Ishikawa (cell line): ENCODE data around the gene RUVBL1.

ENCODE experiments used
- CEBPB ChIP-seq: IDR thresholded peaks from 2 replicates; pipeline ENCODE4 v1.6.1; 2012
- CREB1 ChIP-seq: IDR thresholded peaks from 2 replicates; pipeline ENCODE4 v1.6.1; 2012; ENCODE audit warnings: low read depth
- EGR1 ChIP-seq: IDR thresholded peaks from 2 replicates; pipeline ENCODE4 v1.6.1; 2012
- EP300 ChIP-seq: IDR thresholded peaks from 2 replicates; pipeline ENCODE4 v1.6.1; 2012; ENCODE audit warnings: borderline replicate concordance
- FOXM1 ChIP-seq: IDR thresholded peaks from 2 replicates; pipeline ENCODE4 v1.6.1; 2012; ENCODE audit warnings: low read depth, borderline replicate concordance
- MAX ChIP-seq: IDR thresholded peaks from 2 replicates; pipeline ENCODE4 v1.6.1; 2012
- NFIC ChIP-seq: IDR thresholded peaks from 2 replicates; pipeline ENCODE4 v1.6.1; 2012
- RAD21 ChIP-seq: IDR thresholded peaks from 2 replicates; pipeline ENCODE4 v1.6.1; 2012; ENCODE audit warnings: low read depth
- REST ChIP-seq: IDR thresholded peaks from 2 replicates; pipeline ENCODE4 v1.6.1; 2012; ENCODE audit warnings: low read depth, mild to moderate bottlenecking
- TAF1 ChIP-seq: IDR thresholded peaks from 2 replicates; pipeline ENCODE4 v1.6.1; 2012; ENCODE audit warnings: low read depth, mild to moderate bottlenecking
- TCF12 ChIP-seq: IDR thresholded peaks from 2 replicates; pipeline ENCODE4 v1.6.1; 2012; ENCODE audit warnings: low read depth
- TEAD4 ChIP-seq: IDR thresholded peaks from 2 replicates; pipeline ENCODE4 v1.6.1; 2012
- USF1 ChIP-seq: IDR thresholded peaks from 2 replicates; pipeline ENCODE4 v1.6.1; 2012
- YY1 ChIP-seq: IDR thresholded peaks from 2 replicates; pipeline ENCODE4 v1.6.1; 2012; ENCODE audit warnings: low read depth
- ZBTB7A ChIP-seq: IDR thresholded peaks from 2 replicates; pipeline ENCODE4 v1.6.1; 2012; ENCODE audit warnings: low read depth

Gene RUVBL1

GRCh38 chr3:128062033-128062745 is 61.4 kb downstream of the RUVBL1 start:
- TF ChIP-seq MAX: no peak
- TF ChIP-seq USF1: no peak
- TF ChIP-seq EP300: no peak
- no peak for TF ChIP-seq TCF12
- TF ChIP-seq RAD21: no peak
- TF ChIP-seq TAF1: no peak
- no peak for TF ChIP-seq CREB1
- TF ChIP-seq FOXM1: no peak
- no peak for TF ChIP-seq EGR1
- TF ChIP-seq ZBTB7A: no peak
- no peak for TF ChIP-seq YY1
- TF ChIP-seq CEBPB: no peak
- TF ChIP-seq REST: no peak
- no peak for TF ChIP-seq TEAD4
- no peak for TF ChIP-seq NFIC

- TF ChIP-seq FOXM1 (no peak), CEBPB (no peak), TCF12 (no peak), TAF1 (no peak), NFIC (no peak), RAD21 (no peak), ZBTB7A (no peak), TEAD4 (no peak), MAX (no peak), EP300 (no peak), CREB1 (no peak), USF1 (no peak), REST (no peak), YY1 (no peak), EGR1 (no peak)
Observed at GRCh38 chr3:128060473-128061381, 62.9 kb downstream of the RUVBL1 start.

GRCh38 chr3:128056258-128056657 is 67.4 kb downstream of the RUVBL1 start:
- TF ChIP-seq TAF1: no peak
- no peak for TF ChIP-seq FOXM1
- no peak for TF ChIP-seq REST
- TF ChIP-seq MAX: no peak
- no peak for TF ChIP-seq RAD21
- TF ChIP-seq CEBPB: no peak
- no peak for TF ChIP-seq EGR1
- no peak for TF ChIP-seq TEAD4
- TF ChIP-seq EP300: no peak
- TF ChIP-seq ZBTB7A: no peak
- TF ChIP-seq CREB1: no peak
- no peak for TF ChIP-seq USF1
- no peak for TF ChIP-seq TCF12
- TF ChIP-seq YY1: no peak
- TF ChIP-seq NFIC: no peak
